ENCODE measurements around the gene CEND1.
A peak's percentile ranks its signal among the peaks of the same experiment; 100 is the strongest.

Gene CEND1

DNA sequence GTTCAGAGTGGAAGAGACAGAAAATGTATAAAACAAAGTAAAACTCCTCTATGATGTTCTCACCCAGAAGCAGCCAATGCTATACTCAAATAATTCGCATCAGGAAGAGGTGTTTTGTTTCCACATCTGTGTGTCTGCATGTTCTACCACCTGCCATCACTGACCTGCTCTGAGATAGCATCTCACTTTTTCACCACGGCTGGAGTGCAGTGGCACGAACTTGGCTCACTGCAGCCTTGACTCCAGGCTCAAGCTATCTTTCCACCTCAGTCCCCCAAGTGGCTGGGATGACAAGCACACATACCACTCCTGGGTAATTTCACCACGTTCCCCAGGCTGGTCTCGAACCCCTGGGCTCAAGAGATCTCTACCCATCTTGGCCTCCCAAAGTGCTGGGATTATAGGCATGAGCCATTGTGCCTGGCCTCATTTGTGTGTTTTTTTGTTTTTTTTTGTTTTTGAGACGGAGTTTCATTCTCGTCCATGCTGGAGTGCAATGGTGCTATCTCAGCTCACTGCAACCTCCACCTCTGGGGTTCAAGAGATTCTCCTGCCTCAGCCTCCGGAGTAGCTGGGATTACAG, 28.3 kb downstream of the CEND1 start:
- H3K36me3 ChIP-seq (ENCODE audit: low read depth) = peaks cover 87% of the 10 kb centered on the region
- no peak for ATAC-seq (ENCODE audit: low read depth)
- H3K4me1 ChIP-seq (ENCODE audit: insufficient read depth, poor library complexity, severe bottlenecking) = peaks cover 16% of the 10 kb centered on the region
- H3K27me3 ChIP-seq (ENCODE audit: insufficient read depth, poor library complexity, severe bottlenecking) = no peaks in the 10 kb centered on the region
- H3K9me3 ChIP-seq (ENCODE audit: severe bottlenecking) = no peaks in the 10 kb centered on the region
- no peak for DNase-seq (ENCODE audit: low spot score)
- TF ChIP-seq CTCF (IDR thresholded peaks at IDR 0.05; ENCODE audit: poor library complexity, severe bottlenecking) = no peak
- H3K27ac ChIP-seq (ENCODE audit: poor library complexity, severe bottlenecking) = peak overlapping the region; percentile 87
- H3K4me3 ChIP-seq (ENCODE audit: severe bottlenecking) = no peak overlapping the region

- peaks cover 85% of the 10 kb centered on the region for H3K36me3 ChIP-seq (ENCODE audit: low read depth)
- DNase-seq (ENCODE audit: low spot score) = no peak
- H3K27me3 ChIP-seq (ENCODE audit: insufficient read depth, poor library complexity, severe bottlenecking) = no peaks in the 10 kb centered on the region
- peaks cover 16% of the 10 kb centered on the region for H3K4me1 ChIP-seq (ENCODE audit: insufficient read depth, poor library complexity, severe bottlenecking)
- no peaks in the 10 kb centered on the region for H3K9me3 ChIP-seq (ENCODE audit: severe bottlenecking)
- no peak overlapping the region for H3K4me3 ChIP-seq (ENCODE audit: severe bottlenecking)
- no peak for TF ChIP-seq CTCF (IDR thresholded peaks at IDR 0.05; ENCODE audit: poor library complexity, severe bottlenecking)
- no peak for ATAC-seq (ENCODE audit: low read depth)
- no peak overlapping the region for H3K27ac ChIP-seq (ENCODE audit: poor library complexity, severe bottlenecking)
Measured at GRCh38 chr11:760236-760635, 29.7 kb downstream of the CEND1 start.

GRCh38 chr11:749731-750130, 40.2 kb downstream of the CEND1 start:
- no peak overlapping the region for H3K4me3 ChIP-seq (ENCODE audit: severe bottlenecking)
- H3K27ac ChIP-seq (ENCODE audit: poor library complexity, severe bottlenecking) = no peak overlapping the region
- no peaks in the 10 kb centered on the region for H3K27me3 ChIP-seq (ENCODE audit: insufficient read depth, poor library complexity, severe bottlenecking)
- no peaks in the 10 kb centered on the region for H3K9me3 ChIP-seq (ENCODE audit: severe bottlenecking)
- DNase-seq (ENCODE audit: low spot score) (no peak), ATAC-seq (ENCODE audit: low read depth) (no peak)
- H3K36me3 ChIP-seq (ENCODE audit: low read depth) = peaks cover 26% of the 10 kb centered on the region
- no peak for TF ChIP-seq CTCF (IDR thresholded peaks at IDR 0.05; ENCODE audit: poor library complexity, severe bottlenecking)
- peaks cover 7% of the 10 kb centered on the region for H3K4me1 ChIP-seq (ENCODE audit: insufficient read depth, poor library complexity, severe bottlenecking)

DNA sequence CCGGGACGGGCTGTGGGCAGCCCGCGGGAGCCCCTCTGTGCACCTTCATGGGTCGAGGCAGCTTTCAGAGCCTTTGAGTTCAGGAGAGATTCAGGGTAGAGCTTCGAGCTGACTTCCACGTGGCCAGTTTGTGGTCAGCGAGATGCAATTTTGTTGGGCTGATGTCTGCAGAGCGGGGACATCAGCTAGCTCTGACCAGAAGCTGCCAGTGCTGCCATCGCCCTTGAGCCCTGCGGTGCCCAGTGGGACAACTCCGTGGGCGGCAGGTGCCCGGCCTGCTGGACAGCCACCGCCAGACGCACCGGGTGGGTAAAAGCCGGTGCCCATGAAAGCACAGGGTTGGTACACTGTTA, 41.9 kb downstream of the CEND1 start:
- Histone ChIP-seq H3K4me3 (ENCODE audit: severe bottlenecking) (peak overlapping the region; percentile 81), H3K27ac (ENCODE audit: poor library complexity, severe bottlenecking) (peak overlapping the region; percentile 63), H3K9me3 (ENCODE audit: severe bottlenecking) (no peaks in the 10 kb centered on the region), H3K4me1 (ENCODE audit: insufficient read depth, poor library complexity, severe bottlenecking) (peaks cover 7% of the 10 kb centered on the region), H3K27me3 (ENCODE audit: insufficient read depth, poor library complexity, severe bottlenecking) (no peaks in the 10 kb centered on the region), H3K36me3 (ENCODE audit: low read depth) (peaks cover 25% of the 10 kb centered on the region)
- DNase-seq (ENCODE audit: low spot score) (no peak), ATAC-seq (ENCODE audit: low read depth) (peak; percentile 5; the same call in 1 of the 3 replicates)
- TF ChIP-seq CTCF (IDR thresholded peaks at IDR 0.05; ENCODE audit: poor library complexity, severe bottlenecking) = no peak

GRCh38 chr11:747158-748006, 42.5 kb downstream of the CEND1 start, which contains the start of gene TALDO1:
TALDO1 (plus strand) TSS chr11:747464; CDS start chr11:747482, 18 bp downstream.
- peak; percentile 91 for ATAC-seq (ENCODE audit: low read depth)

More at GRCh38 chr11:747158-748006, 42.5 kb downstream of the CEND1 start, which contains the start of gene TALDO1:
- Histone ChIP-seq H3K36me3 (ENCODE audit: low read depth) (peaks cover 19% of the 10 kb centered on the region), H3K4me3 (ENCODE audit: severe bottlenecking) (peak within 1 kb of the TSS; percentile 81), H3K27me3 (ENCODE audit: insufficient read depth, poor library complexity, severe bottlenecking) (no peaks in the 10 kb centered on the region), H3K4me1 (ENCODE audit: insufficient read depth, poor library complexity, severe bottlenecking) (peaks cover 7% of the 10 kb centered on the region), H3K27ac (ENCODE audit: poor library complexity, severe bottlenecking) (peak within 1 kb of the TSS; percentile 63), H3K9me3 (ENCODE audit: severe bottlenecking) (no peaks in the 10 kb centered on the region)
- peak; percentile 28 for TF ChIP-seq CTCF (IDR thresholded peaks at IDR 0.05; ENCODE audit: poor library complexity, severe bottlenecking)
- DNase-seq (ENCODE audit: low spot score) = peak; percentile 92
